Mesenteric fat pad (tissue), 1 donor: ENCODE data around the gene LRCH1. TPM values are rescaled to one million over a fixed set of nuclear protein-coding genes. Genes with fewer than 3 reads are reported as not detected.
A peak's percentile ranks its signal among the peaks of the same experiment; 100 is the strongest.

Source experiments
- DNase-seq: peaks from one replicate; pipeline ENCODE4 v3.0.0-alpha.2; 2020; ENCODE audit warnings: low spot score
- total RNA-seq: library from RNA; stranded (reverse); fragmentation: NEBNext Ultra II Directional; extraction: Animal tissue kit (Norgen Biotek cat#: 25700); gene quantifications from one replicate; pipeline ENCODE4 v1.2.1, GENCODE V29; 2021
- donor health status: DM: yes; HTN: yes; CAD: no.

The LRCH1 gene
- total RNA-seq, 1 donor from 2014 or later = 21.0 TPM

DNA sequence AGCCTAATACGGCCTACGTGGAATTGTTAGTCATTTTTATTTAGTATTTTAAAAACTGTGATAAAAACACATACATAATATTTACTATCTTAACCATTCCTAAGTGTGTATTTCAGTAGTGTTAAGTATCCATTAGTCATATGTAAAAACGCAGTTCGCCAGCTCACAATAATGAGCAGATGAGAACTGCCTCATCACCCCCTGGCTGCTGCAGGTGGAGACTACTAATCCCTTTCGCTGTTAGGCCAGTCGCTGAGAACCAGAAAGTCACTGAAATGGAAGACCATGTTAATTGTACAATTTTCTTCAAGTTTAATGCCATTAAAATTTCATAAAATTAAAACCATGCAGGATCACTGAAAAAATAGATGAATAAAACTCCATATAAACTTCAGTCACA is 242.4 kb downstream of the LRCH1 start:
- DNase-seq = no peak

DNA sequence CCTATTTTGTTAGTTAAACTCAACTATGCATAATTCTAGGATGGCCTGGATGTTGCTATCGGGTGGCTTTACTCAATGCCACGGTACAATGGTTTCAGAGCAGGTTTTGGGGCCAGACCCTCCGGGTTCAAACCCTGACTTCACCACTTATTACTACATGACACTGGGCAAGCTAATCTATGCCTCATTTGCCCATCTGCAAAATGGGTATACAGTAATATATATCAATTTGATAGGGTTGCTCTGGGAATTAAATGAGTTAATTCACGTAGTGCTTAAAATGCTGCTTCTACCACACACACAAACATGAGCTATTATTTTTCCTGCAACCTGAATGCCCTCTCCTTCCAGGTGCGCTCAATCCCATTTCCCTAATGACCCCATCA is 243.2 kb downstream of the LRCH1 start:
- no peak for DNase-seq

DNA sequence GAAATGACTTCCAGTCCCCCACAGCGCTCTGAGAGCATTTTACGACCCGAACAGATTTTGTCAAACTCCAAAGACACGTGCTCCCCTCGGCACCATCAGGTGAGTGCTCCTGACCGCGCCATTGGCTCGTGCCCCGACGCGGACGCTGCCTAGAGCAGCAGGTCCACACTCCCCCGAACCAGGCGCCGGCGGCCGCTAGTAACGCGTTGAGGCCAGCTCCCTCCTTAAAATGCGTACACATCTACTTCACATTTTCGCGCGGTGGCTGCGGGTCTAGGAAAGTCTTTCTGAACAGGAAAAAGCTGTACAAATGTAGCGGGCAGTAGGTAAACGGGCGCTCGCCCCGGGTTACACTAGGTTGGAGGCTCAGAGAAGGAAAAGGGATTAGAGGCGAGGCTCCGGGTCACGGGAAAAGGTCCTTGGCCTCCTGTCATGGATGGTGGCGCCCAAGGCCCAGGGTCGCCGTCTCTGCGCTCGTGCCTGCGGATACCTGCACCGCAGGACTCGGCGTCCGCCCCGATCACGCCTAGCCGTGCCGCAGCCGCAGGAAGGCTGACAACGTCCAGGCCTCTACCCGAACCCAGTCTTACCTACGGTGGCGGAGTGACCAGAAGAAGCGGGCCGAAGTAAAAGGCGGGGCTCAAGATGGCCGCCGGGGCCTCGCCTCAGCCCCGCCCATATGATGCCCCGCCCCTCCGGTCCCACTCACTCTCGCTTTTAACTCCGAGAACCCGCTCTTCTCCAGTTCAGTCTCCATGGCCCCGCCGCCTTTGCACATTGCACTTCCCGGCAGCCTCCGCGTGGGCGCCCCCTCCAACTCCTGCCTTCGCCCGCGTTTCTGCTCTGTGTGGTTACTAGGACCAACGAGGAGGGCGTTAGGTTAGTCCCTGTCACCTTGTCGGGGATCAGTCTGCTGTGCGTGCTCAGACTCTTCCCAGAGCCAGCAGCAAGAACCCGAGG is 243.8 kb downstream of the LRCH1 start, which contains the start of gene ESD:
ESD (minus strand) TSS at position 647 of the 960 bp plus-strand sequence. CDS start 5,748 bp downstream, outside the sequence.
- peak; percentile 95 for DNase-seq

DNA sequence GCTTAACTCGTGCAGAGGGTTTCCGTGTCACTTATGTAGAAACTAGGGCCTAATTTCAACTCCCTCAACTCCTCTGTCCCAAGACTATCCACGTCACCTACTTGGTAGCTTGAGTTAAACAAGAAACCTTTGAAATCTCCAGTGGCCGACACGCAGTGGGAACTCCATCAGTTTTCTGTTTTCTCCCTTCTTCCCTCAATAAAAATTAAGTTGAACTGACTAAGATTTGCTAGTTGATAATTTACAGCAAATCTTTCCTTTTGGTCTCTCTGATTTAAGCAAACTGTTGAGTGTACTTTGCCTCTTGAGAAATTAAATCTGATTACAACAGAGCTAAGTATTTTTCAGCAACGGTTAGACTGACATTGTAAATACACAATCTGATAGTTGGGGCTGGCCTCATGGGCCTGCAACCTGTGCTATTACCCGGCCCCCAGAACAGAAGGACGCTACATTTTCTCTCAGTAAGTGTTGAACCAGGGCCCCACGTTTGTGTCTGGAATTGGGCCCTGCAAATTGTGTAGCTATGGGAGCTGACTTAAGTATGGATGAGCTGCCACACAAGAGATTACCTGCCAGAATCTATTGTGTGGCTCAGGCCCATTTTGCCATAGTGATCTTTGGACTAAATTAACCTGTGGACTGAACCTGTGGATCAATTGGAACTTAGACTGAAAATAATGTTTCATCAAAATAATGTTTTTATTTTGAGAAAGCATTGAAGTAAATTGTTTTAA is 244.7 kb downstream of the LRCH1 start:
- DNase-seq = no peak

DNA sequence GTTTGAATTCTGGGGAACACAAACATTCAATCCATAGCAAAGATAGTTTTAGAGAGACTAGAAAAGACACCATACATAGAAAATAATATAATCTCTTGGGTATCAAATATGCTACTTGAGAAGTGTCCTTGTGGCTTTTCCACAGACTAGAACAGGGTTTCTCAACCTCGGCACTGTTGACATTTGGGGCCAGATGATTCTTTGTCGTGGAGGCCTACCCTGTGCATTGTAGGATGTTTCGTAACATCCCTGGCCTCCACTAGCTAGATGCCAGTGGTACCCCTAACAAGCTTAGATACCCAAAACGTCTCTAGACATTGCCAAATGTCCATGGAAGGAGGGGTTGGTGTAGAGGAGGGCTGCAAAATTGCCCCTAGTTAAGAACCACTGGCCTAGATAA is 246.2 kb downstream of the LRCH1 start:
- DNase-seq = no peak

DNA sequence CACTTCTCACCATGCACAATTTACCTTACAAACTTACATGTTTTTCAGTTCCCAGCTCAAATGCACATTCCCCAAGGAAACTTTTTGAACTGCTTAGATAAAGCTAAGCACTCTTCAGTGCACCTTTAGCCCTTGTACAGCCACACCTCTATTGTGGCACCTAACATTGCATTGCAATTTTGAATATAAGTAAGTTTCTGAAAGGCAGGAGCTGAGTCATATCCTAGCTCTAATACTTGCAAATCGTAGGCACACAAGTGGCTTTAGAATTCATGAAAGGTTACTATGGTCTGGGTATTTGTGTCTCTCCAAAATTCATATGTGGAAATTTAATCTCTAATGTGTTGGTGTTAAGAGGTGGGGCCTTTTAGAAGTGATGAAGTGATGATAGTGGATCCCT is 248.9 kb downstream of the LRCH1 start:
- DNase-seq = no peak

Other genes starting within 250 kb of the LRCH1 start
- gene RUBCNL, start 165.9 kb upstream of the LRCH1 start, total RNA-seq = 6.7 TPM
- 88.2 TPM for gene ESD, start 244.0 kb downstream of the LRCH1 start, total RNA-seq